IPS-20b (cell line): ENCODE measurements around the gene OR10A2.

Source experiments
- H3K27ac ChIP-seq: one replicate; pipeline ENCODE4 v1.5.1; 2013; ENCODE audit warnings: low read length
- H3K27me3 ChIP-seq: 2 replicates; pipeline ENCODE4 v1.6.1; 2013; ENCODE audit warnings: mild to moderate bottlenecking, low read length, inconsistent platforms; ENCODE audit not compliant: insufficient read depth
- H3K36me3 ChIP-seq: 2 replicates; pipeline ENCODE4 v1.6.1; 2013; ENCODE audit warnings: low read depth, mild to moderate bottlenecking, inconsistent platforms, low read length, moderate library complexity; ENCODE audit not compliant: insufficient read depth
- H3K4me1 ChIP-seq: 2 replicates; pipeline ENCODE4 v1.6.1; 2013; ENCODE audit warnings: mild to moderate bottlenecking, control low read depth, inconsistent platforms, low read length, moderate library complexity; ENCODE audit not compliant: insufficient read depth
- H3K4me3 ChIP-seq: 2 replicates; pipeline ENCODE4 v1.5.1; 2013; ENCODE audit warnings: mild to moderate bottlenecking, low read length, inconsistent platforms
- H3K9ac ChIP-seq: 2 replicates; pipeline ENCODE4 v1.6.1; 2013; ENCODE audit warnings: low read depth, mild to moderate bottlenecking, inconsistent platforms, low read length, moderate library complexity
- H3K9me3 ChIP-seq: 2 replicates; pipeline ENCODE4 v1.6.1; 2013; ENCODE audit warnings: mild to moderate bottlenecking, low read depth, low read length, inconsistent platforms; ENCODE audit not compliant: insufficient read depth

Gene OR10A2

GRCh38 chr11:6862961-6863360 lies at the start of gene OR10A2:
TSS of gene OR10A2 (plus strand) at chr11:6863057. CDS start at chr11:6869755, 6,698 bp downstream.
- Histone ChIP-seq H3K27ac (no peak within 1 kb of the TSS), H3K9me3 (no peaks in the 10 kb centered on the region), H3K4me3 (no peak within 1 kb of the TSS), H3K27me3 (no peaks in the 10 kb centered on the region), H3K9ac (no peak within 1 kb of the TSS), H3K36me3 (no peaks in the 10 kb centered on the region), H3K4me1 (no peaks in the 10 kb centered on the region)

- no peak overlapping the region for H3K4me3 ChIP-seq
- no peak overlapping the region for H3K27ac ChIP-seq
- H3K36me3 ChIP-seq: no peaks in the 10 kb centered on the region
- H3K4me1 ChIP-seq: no peaks in the 10 kb centered on the region
- 0 out of 2 replicates have a peak, but pooled peaks cover 6% of the 10 kb centered on the region for H3K27me3 ChIP-seq
- no peak overlapping the region for H3K9ac ChIP-seq
- H3K9me3 ChIP-seq: no peaks in the 10 kb centered on the region
These were observed 49.2 kb upstream of the OR10A2 start for GRCh38 chr11:6813656-6814055.

GRCh38 chr11:6817694-6818093 lies 45.2 kb upstream of the OR10A2 start:
- Histone ChIP-seq H3K27ac (no peak overlapping the region), H3K4me3 (no peak overlapping the region), H3K9me3 (no peaks in the 10 kb centered on the region), H3K9ac (no peak overlapping the region), H3K36me3 (no peaks in the 10 kb centered on the region), H3K4me1 (no peaks in the 10 kb centered on the region), H3K27me3 (0 out of 2 replicates have a peak, but pooled peaks cover 4% of the 10 kb centered on the region)

- H3K36me3 ChIP-seq: no peaks in the 10 kb centered on the region
- H3K27me3 ChIP-seq: no peaks in the 10 kb centered on the region
- no peak overlapping the region for H3K9ac ChIP-seq
- no peak overlapping the region for H3K4me3 ChIP-seq
- no peaks in the 10 kb centered on the region for H3K4me1 ChIP-seq
- no peaks in the 10 kb centered on the region for H3K9me3 ChIP-seq
- H3K27ac ChIP-seq: no peak overlapping the region
These were observed 43.9 kb upstream of the OR10A2 start for GRCh38 chr11:6818967-6819366.

GRCh38 chr11:6824136-6824823 lies 38.6 kb upstream of the OR10A2 start:
- H3K4me1 ChIP-seq: no peaks in the 10 kb centered on the region
- no peak overlapping the region for H3K9ac ChIP-seq

GRCh38 chr11:6825231-6825744 lies 37.6 kb upstream of the OR10A2 start:
- no peaks in the 10 kb centered on the region for H3K9me3 ChIP-seq
- H3K9ac ChIP-seq: no peak overlapping the region
- H3K4me1 ChIP-seq: no peaks in the 10 kb centered on the region
- H3K27ac ChIP-seq: no peak overlapping the region
- H3K4me3 ChIP-seq: no peak overlapping the region
- H3K27me3 ChIP-seq: no peaks in the 10 kb centered on the region
- H3K36me3 ChIP-seq: no peaks in the 10 kb centered on the region

More at GRCh38 chr11:6824136-6824823, 38.6 kb upstream of the OR10A2 start:
- H3K4me3 ChIP-seq: no peak overlapping the region
- no peaks in the 10 kb centered on the region for H3K9me3 ChIP-seq
- no peaks in the 10 kb centered on the region for H3K36me3 ChIP-seq
- H3K27ac ChIP-seq: no peak overlapping the region
- H3K27me3 ChIP-seq: no peaks in the 10 kb centered on the region

- H3K27me3 ChIP-seq: no peaks in the 10 kb centered on the region
- H3K9me3 ChIP-seq: no peaks in the 10 kb centered on the region
- H3K4me3 ChIP-seq: no peak overlapping the region
- H3K36me3 ChIP-seq: no peaks in the 10 kb centered on the region
- no peaks in the 10 kb centered on the region for H3K4me1 ChIP-seq
- H3K27ac ChIP-seq: no peak overlapping the region
- no peak overlapping the region for H3K9ac ChIP-seq
These were observed 34.8 kb upstream of the OR10A2 start for GRCh38 chr11:6828103-6828502.

DNA sequence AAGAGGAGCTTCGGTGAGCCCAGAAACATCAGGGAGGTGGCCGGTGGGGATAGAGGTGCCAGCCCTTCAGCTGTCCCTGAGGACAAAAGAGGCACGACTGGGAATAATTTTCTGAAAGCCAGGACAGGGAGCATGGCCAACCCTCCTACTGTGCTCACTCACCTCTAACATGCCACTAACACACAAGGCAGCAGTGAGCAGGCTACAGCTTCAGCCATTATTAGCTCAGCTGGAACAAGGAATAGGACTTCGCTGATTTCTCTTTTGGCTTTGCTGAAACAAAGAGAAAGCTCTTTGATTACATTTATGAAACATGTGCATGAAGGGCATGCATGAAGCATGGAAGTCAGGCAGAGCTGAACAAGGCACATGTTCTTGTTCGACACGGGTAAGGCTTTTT lies 29.5 kb upstream of the OR10A2 start:
- H3K9me3 ChIP-seq: no peaks in the 10 kb centered on the region
- H3K9ac ChIP-seq: no peak overlapping the region
- H3K27me3 ChIP-seq: no peaks in the 10 kb centered on the region
- H3K4me1 ChIP-seq: no peaks in the 10 kb centered on the region
- H3K4me3 ChIP-seq: no peak overlapping the region
- H3K27ac ChIP-seq: no peak overlapping the region
- no peaks in the 10 kb centered on the region for H3K36me3 ChIP-seq

DNA sequence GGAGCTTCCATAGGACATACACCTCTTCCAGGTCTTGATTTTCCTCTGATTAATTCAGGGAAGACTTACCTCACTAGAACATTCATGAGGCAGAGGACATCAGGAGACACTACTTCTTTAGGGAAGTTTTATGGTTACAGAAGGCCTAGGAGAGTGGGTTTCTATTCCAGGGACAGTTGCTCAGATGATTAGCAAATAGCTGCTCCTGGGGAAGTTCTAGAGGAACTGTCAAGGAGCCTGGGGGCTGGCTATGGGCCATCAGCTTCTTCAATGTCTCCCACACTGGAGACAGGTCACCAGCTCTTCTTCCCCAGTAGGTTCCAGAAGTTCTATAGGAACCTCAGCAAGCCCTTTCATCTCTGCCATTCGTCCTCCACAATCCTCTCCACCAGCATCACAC lies 28.8 kb upstream of the OR10A2 start:
- no peaks in the 10 kb centered on the region for H3K4me1 ChIP-seq
- H3K9ac ChIP-seq: no peak overlapping the region
- H3K4me3 ChIP-seq: no peak overlapping the region
- no peaks in the 10 kb centered on the region for H3K36me3 ChIP-seq
- no peaks in the 10 kb centered on the region for H3K9me3 ChIP-seq
- H3K27me3 ChIP-seq: no peaks in the 10 kb centered on the region
- H3K27ac ChIP-seq: no peak overlapping the region

DNA sequence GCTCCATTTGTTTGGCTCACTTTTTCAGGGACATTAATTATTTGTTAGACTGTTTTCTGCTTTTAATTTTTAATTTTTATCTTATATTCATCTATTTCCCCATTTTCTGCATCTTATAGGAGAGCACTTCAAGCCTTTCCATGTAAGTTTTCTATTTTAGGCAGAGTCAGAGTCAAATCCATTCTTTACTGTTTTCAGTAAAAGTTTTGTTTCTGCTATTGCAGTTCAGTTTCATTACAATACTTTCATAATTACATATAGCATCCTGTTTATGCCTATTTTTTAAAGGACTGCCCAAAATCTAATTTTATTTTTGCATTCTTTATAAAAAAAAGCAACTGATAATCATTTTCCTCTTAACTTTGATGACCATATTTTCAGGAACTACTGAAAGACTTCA lies 21.2 kb upstream of the OR10A2 start:
- Histone ChIP-seq H3K4me3 (no peak overlapping the region), H3K9me3 (no peaks in the 10 kb centered on the region; the same call in 1 of the 2 replicates), H3K27me3 (no peaks in the 10 kb centered on the region), H3K9ac (no peak overlapping the region), H3K4me1 (no peaks in the 10 kb centered on the region; the same call in 1 of the 2 replicates), H3K36me3 (no peaks in the 10 kb centered on the region), H3K27ac (no peak overlapping the region)

- H3K27me3 ChIP-seq: no peaks in the 10 kb centered on the region
- no peak overlapping the region for H3K9ac ChIP-seq
These were observed 19.2 kb upstream of the OR10A2 start for GRCh38 chr11:6843670-6844069.

DNA sequence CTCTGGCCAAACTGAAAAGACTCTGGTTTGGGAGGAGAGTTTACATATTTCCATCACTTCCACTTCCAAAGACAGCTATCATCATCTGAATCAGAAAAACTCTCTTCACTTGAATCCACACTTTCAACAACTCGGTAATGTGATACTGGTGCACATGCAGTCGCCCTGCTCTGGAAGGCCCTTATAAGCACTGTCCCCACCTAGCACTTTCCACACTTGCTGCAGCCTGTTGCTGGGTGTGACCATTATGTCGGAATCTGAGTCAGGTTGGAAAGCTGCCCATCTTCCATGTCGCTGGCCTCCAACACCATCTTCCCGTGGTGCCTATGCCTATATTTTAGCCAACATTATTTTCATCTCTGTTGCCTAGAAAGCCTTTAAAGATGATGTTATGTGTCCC lies 18.5 kb upstream of the OR10A2 start:
- no peaks in the 10 kb centered on the region; the same call in 1 of the 2 replicates for H3K9me3 ChIP-seq
- H3K36me3 ChIP-seq: no peaks in the 10 kb centered on the region
- no peaks in the 10 kb centered on the region; the same call in 1 of the 2 replicates for H3K4me1 ChIP-seq
- H3K9ac ChIP-seq: no peak overlapping the region
- H3K27ac ChIP-seq: no peak overlapping the region
- no peaks in the 10 kb centered on the region for H3K27me3 ChIP-seq
- H3K4me3 ChIP-seq: no peak overlapping the region

More at GRCh38 chr11:6843670-6844069, 19.2 kb upstream of the OR10A2 start:
- no peaks in the 10 kb centered on the region; the same call in 1 of the 2 replicates for H3K4me1 ChIP-seq
- no peaks in the 10 kb centered on the region; the same call in 1 of the 2 replicates for H3K9me3 ChIP-seq
- no peak overlapping the region for H3K4me3 ChIP-seq
- H3K27ac ChIP-seq: no peak overlapping the region
- no peaks in the 10 kb centered on the region for H3K36me3 ChIP-seq
